ENCODE data around the gene TP53TG3. TPM values are rescaled to one million over a fixed set of nuclear protein-coding genes. Genes with fewer than 3 reads are reported as not detected.
"Not testable (repeated sequence)": the region's sequence is repeated elsewhere in the genome, so short reads cannot be mapped to it uniquely, and the experiment has no call there.

Gene TP53TG3
- total RNA-seq (under 1 TPM in 1 of 9 donors, not detected in 8; 0.53 TPM), polyA plus RNA-seq (not detected)
- long read RNA-seq, donor 1, result 0 reads
- long read RNA-seq, donor 2, result 0 reads
- long read RNA-seq, donor 3, result 0 reads
- long read RNA-seq, donor 4, result 0 reads
- long read RNA-seq, donor 5, result 0 reads
- long read RNA-seq, donor 6, result 0 reads
- long read RNA-seq, donor 7, result 0 reads
- long read RNA-seq, donor 8, result 0 reads
- long read RNA-seq, donor 9, result 0 reads
- long read RNA-seq, donor 10, result 0 reads

GRCh38 chr16:32676065-32676464, at the start of gene TP53TG3:
TP53TG3 (minus strand) TSS chr16:32676165; CDS start chr16:32676097, 68 bp downstream.
- H3K27me3 ChIP-seq; H3K27ac ChIP-seq; intact Hi-C loops (cut with DNase I); DNase-seq; H3K4me1 ChIP-seq (replicated peaks in 1 of 2); H3K36me3 ChIP-seq (replicated peaks in 1 of 2); H3K9me3 ChIP-seq (replicated peaks in 1 of 3); H3K4me3 ChIP-seq: not testable (repeated sequence)
- no CpG with 5 or more reads among the region's 25 CpGs for WGBS, 4 donors

GRCh38 chr16:32650876-32651275, 25.1 kb downstream of the TP53TG3 start:
- DNase-seq; H3K27ac ChIP-seq; H3K4me3 ChIP-seq; H3K36me3 ChIP-seq (replicated peaks in 1 of 2); H3K27me3 ChIP-seq; H3K4me1 ChIP-seq (replicated peaks in 1 of 2); intact Hi-C loops (cut with DNase I); H3K9me3 ChIP-seq (replicated peaks in 1 of 3): not testable (repeated sequence)
- WGBS, 4 donors, result 33 to 60% (median 48%) methylated on average over 15 to 49 of the region's 49 CpGs

- DNase-seq; H3K4me1 ChIP-seq (replicated peaks in 1 of 2); H3K4me3 ChIP-seq; H3K9me3 ChIP-seq (replicated peaks in 1 of 3); intact Hi-C loops (cut with DNase I); H3K27me3 ChIP-seq; H3K36me3 ChIP-seq (replicated peaks in 1 of 2); H3K27ac ChIP-seq: not testable (repeated sequence)
- 25% methylated on average over 1 of the region's 1 CpG; no CpG with 5 or more reads in 3 of the 4 donors for WGBS, 4 donors
Measured at GRCh38 chr16:32647562-32647961, 28.4 kb downstream of the TP53TG3 start.

GRCh38 chr16:32646780-32647179, 29.2 kb downstream of the TP53TG3 start:
- WGBS, 4 donors, result 52 to 83% (median 70%) methylated on average over 1 to 2 of the region's 2 CpGs
- H3K36me3 ChIP-seq (replicated peaks in 1 of 2); H3K9me3 ChIP-seq (replicated peaks in 1 of 3); H3K4me1 ChIP-seq (replicated peaks in 1 of 2); intact Hi-C loops (cut with DNase I); H3K27ac ChIP-seq; DNase-seq; H3K27me3 ChIP-seq; H3K4me3 ChIP-seq: not testable (repeated sequence)

GRCh38 chr16:32646177-32646576, 29.8 kb downstream of the TP53TG3 start:
- H3K36me3 ChIP-seq (replicated peaks in 1 of 2); H3K9me3 ChIP-seq (replicated peaks in 1 of 3); H3K27ac ChIP-seq; H3K4me3 ChIP-seq; DNase-seq; H3K27me3 ChIP-seq; intact Hi-C loops (cut with DNase I); H3K4me1 ChIP-seq (replicated peaks in 1 of 2): not testable (repeated sequence)
- 5 to 56% (median 30%) methylated on average over 1 to 2 of the region's 2 CpGs for WGBS, 4 donors

GRCh38 chr16:32645278-32645908, 30.6 kb downstream of the TP53TG3 start:
- intact Hi-C loops (cut with DNase I); H3K9me3 ChIP-seq (replicated peaks in 1 of 3); H3K4me3 ChIP-seq; H3K27me3 ChIP-seq; DNase-seq; H3K36me3 ChIP-seq (replicated peaks in 1 of 2); H3K27ac ChIP-seq; H3K4me1 ChIP-seq (replicated peaks in 1 of 2): not testable (repeated sequence)
- 60 to 70% (median 65%) methylated on average over 6 of the region's 6 CpGs for WGBS, 4 donors

- intact Hi-C loops (cut with DNase I), result not testable (repeated sequence)
- WGBS, 4 donors, result 11 to 33% (median 29%) methylated on average over 1 of the region's 1 CpG
Measured at GRCh38 chr16:32644715-32645114, 31.2 kb downstream of the TP53TG3 start.

GRCh38 chr16:32637614-32638013, 38.4 kb downstream of the TP53TG3 start:
- H3K9me3 ChIP-seq (replicated peaks in 1 of 3); H3K4me3 ChIP-seq; H3K27me3 ChIP-seq; H3K4me1 ChIP-seq (replicated peaks in 1 of 2); H3K36me3 ChIP-seq (replicated peaks in 1 of 2); DNase-seq; intact Hi-C loops (cut with DNase I); H3K27ac ChIP-seq: not testable (repeated sequence)
- WGBS, 4 donors, result no CpG with 5 or more reads among the region's 20 CpGs

More at GRCh38 chr16:32644715-32645114, 31.2 kb downstream of the TP53TG3 start:
- not testable (repeated sequence) for H3K9me3 ChIP-seq (replicated peaks in 1 of 3); H3K4me1 ChIP-seq (replicated peaks in 1 of 2); H3K27ac ChIP-seq; H3K27me3 ChIP-seq; H3K4me3 ChIP-seq; H3K36me3 ChIP-seq (replicated peaks in 1 of 2); DNase-seq

- H3K9me3 ChIP-seq (replicated peaks in 1 of 3); H3K4me1 ChIP-seq (replicated peaks in 1 of 2); H3K27ac ChIP-seq; H3K4me3 ChIP-seq; DNase-seq; H3K36me3 ChIP-seq (replicated peaks in 1 of 2); intact Hi-C loops (cut with DNase I); H3K27me3 ChIP-seq: not testable (repeated sequence)
- 77 to 83% (median 80%) methylated on average over 4 to 6 of the region's 8 CpGs for WGBS, 4 donors
Measured at GRCh38 chr16:32632096-32632495, 43.9 kb downstream of the TP53TG3 start.

All from adrenal gland (tissue), 19 donors.